HEK293 (cell line): Measurements from ENCODE around the gene PRG3.

Experiments used
- ZNF211 ChIP-seq: fragments of 450-650 bp; formaldehyde crosslinking; IDR thresholded peaks from 2 replicates; pipeline ENCODE4 v1.5.1; 2016; ENCODE audit warnings: low read depth, missing biosample characterization, missing genetic modification characterization
- ZNF274 ChIP-seq, 2 experiments: fragments of 200-500 bp in 1 of 2; fragments of 450-650 bp in 1 of 2; sonication (Bioruptor generic) in 1 of 2; formaldehyde crosslinking in 1 of 2; IDR thresholded peaks; 2 replicates each; pipeline versions ENCODE4 v1.5.1 to v1.6.1; 2014 to 2016; ENCODE audit warnings: borderline replicate concordance in 1 of 2, inconsistent platforms in 1 of 2, low read length in 1 of 2, missing biosample characterization in 1 of 2, missing genetic modification characterization in 1 of 2
- ZNF791 ChIP-seq: fragments of 450-650 bp; formaldehyde crosslinking; IDR thresholded peaks from 2 replicates; pipeline ENCODE4 v1.5.1; 2016; ENCODE audit warnings: missing biosample characterization, missing genetic modification characterization
- TF ChIP-seq, protein P1 (sequence below): fragments of 450-650 bp; formaldehyde crosslinking; IDR thresholded peaks from 2 replicates; pipeline ENCODE4 v1.5.1; 2016; ENCODE audit warnings: missing biosample characterization, missing genetic modification characterization
- TF ChIP-seq, protein P2 (sequence below): fragments of 450-650 bp; formaldehyde crosslinking; IDR thresholded peaks from 2 replicates; pipeline ENCODE4 v1.5.1; 2016; ENCODE audit warnings: missing biosample characterization, missing genetic modification characterization

DNA sequence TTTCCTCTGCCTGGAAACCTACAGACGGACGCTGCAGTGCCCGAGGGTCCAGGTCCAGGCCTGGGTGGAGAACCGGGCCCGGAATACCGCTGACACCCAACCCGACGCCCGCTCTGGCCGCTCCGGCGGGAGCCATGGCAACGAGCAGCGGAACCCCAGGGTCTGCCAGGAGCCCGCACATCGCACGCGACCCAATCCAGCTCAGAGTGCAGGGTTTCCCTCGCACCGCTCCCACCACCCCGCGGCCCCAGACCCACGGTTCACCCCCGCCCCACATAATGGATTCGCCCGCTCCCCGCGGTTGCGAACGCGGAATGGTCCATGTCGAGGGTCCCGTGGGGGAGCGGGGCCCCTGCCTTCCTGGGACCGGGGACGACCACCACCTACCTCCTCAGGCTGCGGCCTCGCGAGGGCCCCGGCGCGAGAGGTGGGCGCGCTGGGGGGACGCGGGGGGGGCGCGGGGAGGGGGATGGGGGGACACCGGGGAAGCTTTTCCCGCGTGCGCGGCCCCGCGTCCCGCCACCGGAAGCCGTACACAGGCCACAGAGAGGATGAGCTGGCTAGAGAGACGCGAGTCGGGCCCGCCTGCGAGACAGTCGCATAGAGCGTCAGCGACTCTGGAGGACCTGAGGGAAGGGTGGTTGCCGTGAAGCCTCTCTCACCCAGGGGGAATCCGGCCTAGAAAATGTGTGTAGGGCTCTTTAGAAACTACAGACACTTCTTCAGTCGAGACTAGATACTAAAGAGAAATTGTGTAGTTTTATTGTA lies 45.4 kb downstream of the PRG3 start, which contains the start of gene SSRP1:
- TF ChIP-seq, protein P1, sequence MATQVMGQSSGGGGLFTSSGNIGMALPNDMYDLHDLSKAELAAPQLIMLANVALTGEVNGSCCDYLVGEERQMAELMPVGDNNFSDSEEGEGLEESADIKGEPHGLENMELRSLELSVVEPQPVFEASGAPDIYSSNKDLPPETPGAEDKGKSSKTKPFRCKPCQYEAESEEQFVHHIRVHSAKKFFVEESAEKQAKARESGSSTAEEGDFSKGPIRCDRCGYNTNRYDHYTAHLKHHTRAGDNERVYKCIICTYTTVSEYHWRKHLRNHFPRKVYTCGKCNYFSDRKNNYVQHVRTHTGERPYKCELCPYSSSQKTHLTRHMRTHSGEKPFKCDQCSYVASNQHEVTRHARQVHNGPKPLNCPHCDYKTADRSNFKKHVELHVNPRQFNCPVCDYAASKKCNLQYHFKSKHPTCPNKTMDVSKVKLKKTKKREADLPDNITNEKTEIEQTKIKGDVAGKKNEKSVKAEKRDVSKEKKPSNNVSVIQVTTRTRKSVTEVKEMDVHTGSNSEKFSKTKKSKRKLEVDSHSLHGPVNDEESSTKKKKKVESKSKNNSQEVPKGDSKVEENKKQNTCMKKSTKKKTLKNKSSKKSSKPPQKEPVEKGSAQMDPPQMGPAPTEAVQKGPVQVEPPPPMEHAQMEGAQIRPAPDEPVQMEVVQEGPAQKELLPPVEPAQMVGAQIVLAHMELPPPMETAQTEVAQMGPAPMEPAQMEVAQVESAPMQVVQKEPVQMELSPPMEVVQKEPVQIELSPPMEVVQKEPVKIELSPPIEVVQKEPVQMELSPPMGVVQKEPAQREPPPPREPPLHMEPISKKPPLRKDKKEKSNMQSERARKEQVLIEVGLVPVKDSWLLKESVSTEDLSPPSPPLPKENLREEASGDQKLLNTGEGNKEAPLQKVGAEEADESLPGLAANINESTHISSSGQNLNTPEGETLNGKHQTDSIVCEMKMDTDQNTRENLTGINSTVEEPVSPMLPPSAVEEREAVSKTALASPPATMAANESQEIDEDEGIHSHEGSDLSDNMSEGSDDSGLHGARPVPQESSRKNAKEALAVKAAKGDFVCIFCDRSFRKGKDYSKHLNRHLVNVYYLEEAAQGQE = no peak
- TF ChIP-seq ZNF274 (IDR thresholded peaks at IDR 0.05; ENCODE audit: low read length) (no peak), ZNF274 (tag by site-specific recombination; IDR thresholded peaks at IDR 0.05; ENCODE audit: borderline replicate concordance) (no peak), ZNF791 (no peak), ZNF211 (no peak)
- TF ChIP-seq, protein P2, sequence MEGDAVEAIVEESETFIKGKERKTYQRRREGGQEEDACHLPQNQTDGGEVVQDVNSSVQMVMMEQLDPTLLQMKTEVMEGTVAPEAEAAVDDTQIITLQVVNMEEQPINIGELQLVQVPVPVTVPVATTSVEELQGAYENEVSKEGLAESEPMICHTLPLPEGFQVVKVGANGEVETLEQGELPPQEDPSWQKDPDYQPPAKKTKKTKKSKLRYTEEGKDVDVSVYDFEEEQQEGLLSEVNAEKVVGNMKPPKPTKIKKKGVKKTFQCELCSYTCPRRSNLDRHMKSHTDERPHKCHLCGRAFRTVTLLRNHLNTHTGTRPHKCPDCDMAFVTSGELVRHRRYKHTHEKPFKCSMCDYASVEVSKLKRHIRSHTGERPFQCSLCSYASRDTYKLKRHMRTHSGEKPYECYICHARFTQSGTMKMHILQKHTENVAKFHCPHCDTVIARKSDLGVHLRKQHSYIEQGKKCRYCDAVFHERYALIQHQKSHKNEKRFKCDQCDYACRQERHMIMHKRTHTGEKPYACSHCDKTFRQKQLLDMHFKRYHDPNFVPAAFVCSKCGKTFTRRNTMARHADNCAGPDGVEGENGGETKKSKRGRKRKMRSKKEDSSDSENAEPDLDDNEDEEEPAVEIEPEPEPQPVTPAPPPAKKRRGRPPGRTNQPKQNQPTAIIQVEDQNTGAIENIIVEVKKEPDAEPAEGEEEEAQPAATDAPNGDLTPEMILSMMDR (tag by site-specific recombination) = 0 out of 2 replicates have a peak, but pooled peaks have one; percentile 11
